Forelimb muscle (tissue), 1 donor: ENCODE results near the gene COL10A1. TPM values are rescaled to one million over a fixed set of nuclear protein-coding genes. Genes with fewer than 3 reads are reported as not detected.
A peak's percentile ranks its signal among the peaks of the same experiment; 100 is the strongest.

ENCODE experiments used
- DNase-seq: peaks from one replicate; pipeline ENCODE4 v3.0.0-alpha.2; 2013; ENCODE audit warnings: low read depth
- polyA plus RNA-seq: library from polyadenylated mRNA; unstranded; fragments of 120-200 nt; gene quantifications from one replicate; pipeline ENCODE4 v1.2.1, GENCODE V29; 2013; ENCODE audit not compliant: insufficient read length

The COL10A1 gene
- polyA plus RNA-seq, 1 donor = 0.35 TPM

GRCh38 chr6:116083052-116083451 lies 42.9 kb downstream of the COL10A1 start:
- no peak for DNase-seq

GRCh38 chr6:116078945-116079344 lies 47.0 kb downstream of the COL10A1 start:
- no peak for DNase-seq

GRCh38 chr6:116078522-116078921 lies 47.4 kb downstream of the COL10A1 start:
- no peak for DNase-seq

- no peak for DNase-seq
Measured at GRCh38 chr6:116074732-116075390, 51.1 kb downstream of the COL10A1 start.

- no peak for DNase-seq
Measured at GRCh38 chr6:116073765-116074440, 52.0 kb downstream of the COL10A1 start.

GRCh38 chr6:116072368-116072767 lies 53.6 kb downstream of the COL10A1 start:
- no peak for DNase-seq

GRCh38 chr6:116070616-116071389 lies 55.1 kb downstream of the COL10A1 start:
- peak; percentile 41 for DNase-seq

GRCh38 chr6:116070101-116070500 lies 55.8 kb downstream of the COL10A1 start:
- DNase-seq = no peak

Other genes starting within 250 kb of the COL10A1 start
- 0.30 TPM for gene FRK, start 65.2 kb downstream of the COL10A1 start, polyA plus RNA-seq
- gene NT5DC1, start 25.3 kb downstream of the COL10A1 start, polyA plus RNA-seq = 17.5 TPM
- 15.1 TPM for gene TSPYL4, start 127.9 kb upstream of the COL10A1 start, polyA plus RNA-seq
- gene TSPYL1, start 153.8 kb upstream of the COL10A1 start, polyA plus RNA-seq = 51.5 TPM
- 31.4 TPM for gene DSE, start 244.8 kb upstream of the COL10A1 start, polyA plus RNA-seq